Nephron (organoid): ENCODE results near the gene PARP8.
A peak's percentile ranks its signal among the peaks of the same experiment; 100 is the strongest.

Experiments
- H3K27ac Mint-ChIP-seq, 3 experiments: 2 replicates each; pipeline ENCODE4 v1.8.0; 2020; ENCODE audit warnings: mixed read lengths in 3 of 3, mild to moderate bottlenecking in 2 of 3, moderate library complexity in 1 of 3
- H3K27me3 Mint-ChIP-seq: 2 replicates; pipeline ENCODE4 v1.8.0; 2021; ENCODE audit warnings: low read depth, mild to moderate bottlenecking, moderate library complexity, mixed read lengths
- H3K36me3 Mint-ChIP-seq: 2 replicates; pipeline ENCODE4 v1.8.0; 2020; ENCODE audit warnings: low read depth, mixed read lengths
- H3K4me1 Mint-ChIP-seq: 2 replicates; pipeline ENCODE4 v1.8.0; 2020; ENCODE audit warnings: mixed read lengths
- H3K4me3 Mint-ChIP-seq, 3 experiments: 2 replicates each; pipeline ENCODE4 v1.8.0; 2020; ENCODE audit warnings: mild to moderate bottlenecking in 3 of 3, mixed read lengths in 3 of 3, moderate library complexity in 2 of 3
- H3K9me3 Mint-ChIP-seq: 2 replicates; pipeline ENCODE4 v1.8.0; 2020; ENCODE audit warnings: mixed read lengths
- CTCF ChIP-seq, 3 experiments: fragments of 200-600 bp; sonication (generic); IDR thresholded peaks; one replicate each; pipeline ENCODE4 v1.5.0; 2021; ENCODE audit warnings: antibody characterized with exemption in 3 of 3; ENCODE audit not compliant: unreplicated experiment in 3 of 3

PARP8 gene

GRCh38 chr5:50710838-50711237 is 44.4 kb downstream of the PARP8 start:
- Mint-ChIP-seq H3K4me1 (peaks cover 16% of the 10 kb centered on the region), H3K36me3 (no peaks in the 10 kb centered on the region), H3K27me3 (no peaks in the 10 kb centered on the region), H3K4me3 (no peak overlapping the region), H3K27ac (no peak overlapping the region), H3K9me3 (no peaks in the 10 kb centered on the region)
- no peak for TF ChIP-seq CTCF (IDR thresholded peaks at IDR 0.05; ENCODE audit: unreplicated experiment in 3 of 3)

- Mint-ChIP-seq H3K4me1 (peaks cover 19% of the 10 kb centered on the region), H3K36me3 (no peaks in the 10 kb centered on the region), H3K27ac (no peak overlapping the region), H3K9me3 (no peaks in the 10 kb centered on the region), H3K27me3 (no peaks in the 10 kb centered on the region), H3K4me3 (no peak overlapping the region)
- no peak for TF ChIP-seq CTCF (IDR thresholded peaks at IDR 0.05; ENCODE audit: unreplicated experiment in 3 of 3)
These were observed 44.8 kb downstream of the PARP8 start for GRCh38 chr5:50711280-50711679.

- Mint-ChIP-seq H3K36me3 (no peaks in the 10 kb centered on the region), H3K4me3 (no peak overlapping the region)
These were observed 46.0 kb downstream of the PARP8 start for GRCh38 chr5:50712479-50712878.

GRCh38 chr5:50715001-50715400 is 48.6 kb downstream of the PARP8 start:
- Mint-ChIP-seq H3K27ac (no peak overlapping the region), H3K36me3 (no peaks in the 10 kb centered on the region), H3K9me3 (no peaks in the 10 kb centered on the region), H3K27me3 (no peaks in the 10 kb centered on the region), H3K4me1 (peaks cover 19% of the 10 kb centered on the region), H3K4me3 (no peak overlapping the region)
- TF ChIP-seq CTCF (IDR thresholded peaks at IDR 0.05; ENCODE audit: unreplicated experiment in 3 of 3): no peak

More at GRCh38 chr5:50712479-50712878, 46.0 kb downstream of the PARP8 start:
- H3K9me3 Mint-ChIP-seq: no peaks in the 10 kb centered on the region
- H3K27ac Mint-ChIP-seq: no peak overlapping the region
- peaks cover 19% of the 10 kb centered on the region for H3K4me1 Mint-ChIP-seq
- TF ChIP-seq CTCF (IDR thresholded peaks at IDR 0.05; ENCODE audit: unreplicated experiment in 3 of 3): no peak
- H3K27me3 Mint-ChIP-seq: no peaks in the 10 kb centered on the region

- H3K4me3 Mint-ChIP-seq: no peak overlapping the region
- H3K27ac Mint-ChIP-seq: peak overlapping the region in 1 of 3 experiments; percentile 36
- no peak for TF ChIP-seq CTCF (IDR thresholded peaks at IDR 0.05; ENCODE audit: unreplicated experiment in 3 of 3)
- no peaks in the 10 kb centered on the region for H3K9me3 Mint-ChIP-seq
- H3K27me3 Mint-ChIP-seq: no peaks in the 10 kb centered on the region
- no peaks in the 10 kb centered on the region for H3K36me3 Mint-ChIP-seq
- peaks cover 17% of the 10 kb centered on the region for H3K4me1 Mint-ChIP-seq
These were observed 49.7 kb downstream of the PARP8 start for GRCh38 chr5:50716134-50716533.

GRCh38 chr5:50717651-50718050 is 51.2 kb downstream of the PARP8 start:
- Mint-ChIP-seq H3K27ac (peak overlapping the region in 1 of 3 experiments; percentile 15), H3K4me3 (no peak overlapping the region), H3K36me3 (no peaks in the 10 kb centered on the region), H3K9me3 (no peaks in the 10 kb centered on the region), H3K4me1 (peaks cover 11% of the 10 kb centered on the region), H3K27me3 (no peaks in the 10 kb centered on the region)
- no peak for TF ChIP-seq CTCF (IDR thresholded peaks at IDR 0.05; ENCODE audit: unreplicated experiment in 3 of 3)
